Measurements from ENCODE around the gene FJX1. TPM values are rescaled to one million over a fixed set of nuclear protein-coding genes. Genes with fewer than 3 reads are reported as not detected.
"Not testable (repeated sequence)": the region's sequence is repeated elsewhere in the genome, so short reads cannot be mapped to it uniquely, and the experiment has no call there.

FJX1 gene
- polyA plus RNA-seq, 1 donor, result 15.0 TPM

- no peak for DNase-seq
Measured at GRCh38 chr11:35667257-35667656, 49.0 kb downstream of the FJX1 start.

GRCh38 chr11:35668350-35668749, 50.1 kb downstream of the FJX1 start:
- DNase-seq, result not testable (repeated sequence)

Other genes starting within 250 kb of the FJX1 start
- 0.47 TPM for gene SLC1A2, start 198.9 kb upstream of the FJX1 start, polyA plus RNA-seq (ENCODE audit: insufficient read length)
- 4.3 TPM for gene PAMR1, start 92.8 kb upstream of the FJX1 start, polyA plus RNA-seq (ENCODE audit: insufficient read length)
- 101 TPM for gene TRIM44, start 44.3 kb downstream of the FJX1 start, polyA plus RNA-seq (ENCODE audit: insufficient read length)

All from left kidney (tissue), 2 donors.